Mucosa of stomach (tissue), 1 donor: ENCODE results near the gene PIK3R5.
"Not testable (repeated sequence)": the region's sequence is repeated elsewhere in the genome, so short reads cannot be mapped to it uniquely, and the experiment has no call there.

Experiments
- H3K27me3 ChIP-seq: one replicate; pipeline ENCODE4 v1.7.0; 2013; ENCODE audit warnings: mild to moderate bottlenecking, low read length; ENCODE audit not compliant: control insufficient read depth, insufficient read depth
- H3K36me3 ChIP-seq: one replicate; pipeline ENCODE4 v1.7.0; 2013; ENCODE audit warnings: low read length; ENCODE audit not compliant: control insufficient read depth, insufficient read depth
- H3K4me1 ChIP-seq: one replicate; pipeline ENCODE4 v1.7.0; 2013; ENCODE audit warnings: mild to moderate bottlenecking, low read length; ENCODE audit not compliant: control insufficient read depth, insufficient read depth
- H3K4me3 ChIP-seq: one replicate; pipeline ENCODE4 v1.7.0; 2013; ENCODE audit warnings: low read length
- H3K9ac ChIP-seq: one replicate; pipeline ENCODE4 v1.7.0; 2013; ENCODE audit warnings: mild to moderate bottlenecking, low read length, moderate library complexity
- H3K9me3 ChIP-seq: one replicate; pipeline ENCODE4 v1.7.0; 2013; ENCODE audit warnings: mild to moderate bottlenecking, low read length, moderate library complexity; ENCODE audit not compliant: control insufficient read depth
- donor health status: Pancreatic carcinoma.

The PIK3R5 gene

DNA sequence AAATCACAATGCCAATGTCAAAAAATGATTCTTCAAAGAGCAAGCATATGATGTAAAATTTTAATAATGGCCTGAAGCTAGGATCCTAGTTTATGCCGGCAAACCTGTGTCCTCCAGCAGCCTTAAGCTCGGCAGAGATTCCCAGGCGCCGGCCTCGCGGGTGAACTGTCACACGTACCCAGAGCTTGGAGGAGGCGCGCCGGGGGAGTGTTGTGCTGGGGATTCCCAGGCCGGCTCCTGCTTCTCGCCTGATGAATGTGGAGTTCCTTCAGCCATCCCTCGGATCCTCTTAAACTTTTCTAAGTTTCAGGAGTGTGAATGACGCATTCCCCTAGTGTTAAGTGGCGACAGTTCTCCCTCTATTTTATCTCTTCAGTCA, 36.7 kb upstream of the PIK3R5 start:
- no peaks in the 10 kb centered on the region for H3K9me3 ChIP-seq
- H3K36me3 ChIP-seq: no peaks in the 10 kb centered on the region
- H3K27me3 ChIP-seq: peaks cover 44% of the 10 kb centered on the region
- H3K4me3 ChIP-seq: no peak overlapping the region
- H3K4me1 ChIP-seq: peaks cover 13% of the 10 kb centered on the region
- H3K9ac ChIP-seq: no peak overlapping the region

- no peaks in the 10 kb centered on the region for H3K36me3 ChIP-seq
- H3K9me3 ChIP-seq: no peaks in the 10 kb centered on the region
- no peak overlapping the region for H3K4me3 ChIP-seq
- H3K27me3 ChIP-seq: peaks cover 43% of the 10 kb centered on the region
- H3K4me1 ChIP-seq: peaks cover 13% of the 10 kb centered on the region
- no peak overlapping the region for H3K9ac ChIP-seq
These were observed 36.1 kb upstream of the PIK3R5 start for GRCh38 chr17:9001559-9001958.

- H3K9ac ChIP-seq: no peak overlapping the region
- no peak overlapping the region for H3K4me3 ChIP-seq
- H3K4me1 ChIP-seq: peaks cover 8% of the 10 kb centered on the region
- H3K36me3 ChIP-seq: no peaks in the 10 kb centered on the region
- H3K27me3 ChIP-seq: peaks cover 14% of the 10 kb centered on the region
- no peaks in the 10 kb centered on the region for H3K9me3 ChIP-seq
These were observed 32.6 kb upstream of the PIK3R5 start for GRCh38 chr17:8997994-8998628.

DNA sequence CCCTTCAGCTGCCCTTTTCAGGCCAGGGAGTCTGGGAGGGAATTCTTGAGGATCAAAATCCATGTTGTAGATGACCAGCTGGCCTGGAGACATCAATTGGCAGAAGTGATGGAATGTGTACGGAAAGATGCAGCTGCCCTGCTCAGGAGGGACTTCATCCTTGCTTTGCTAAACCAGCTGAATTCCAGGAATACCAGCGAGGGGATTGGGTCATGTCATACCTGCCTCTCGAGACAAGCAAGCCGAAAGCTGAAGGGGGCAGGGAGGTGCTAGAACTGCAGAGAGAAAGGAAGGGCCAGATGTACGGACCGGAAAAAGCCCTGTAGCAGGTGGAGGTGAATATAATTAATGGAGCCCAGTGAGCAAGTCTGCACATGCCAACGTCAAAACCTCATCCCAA, 30.2 kb upstream of the PIK3R5 start:
- Histone ChIP-seq H3K4me1 (no peaks in the 10 kb centered on the region), H3K4me3 (no peak overlapping the region), H3K9me3 (no peaks in the 10 kb centered on the region), H3K36me3 (no peaks in the 10 kb centered on the region), H3K27me3 (peaks cover 4% of the 10 kb centered on the region), H3K9ac (no peak overlapping the region)

DNA sequence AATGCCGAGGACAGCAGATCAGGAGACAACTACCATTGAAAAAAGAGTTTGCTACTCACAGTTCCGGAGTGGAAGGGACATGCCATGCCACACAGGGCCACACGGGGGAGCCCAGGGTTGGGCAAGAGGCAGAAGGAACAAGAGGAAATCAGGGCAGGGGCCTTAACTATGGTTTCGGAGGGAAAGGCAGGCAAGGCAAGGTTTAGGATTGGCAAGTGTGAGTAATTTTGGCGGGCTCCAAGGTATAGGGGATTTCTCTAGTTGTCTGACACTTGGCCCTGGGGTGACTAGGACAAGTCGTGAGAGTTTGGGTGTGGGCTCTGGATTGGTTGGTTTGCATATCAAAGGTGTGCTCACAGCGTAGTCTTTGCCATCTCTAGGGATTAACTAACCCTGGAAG, 28.8 kb upstream of the PIK3R5 start:
- Histone ChIP-seq H3K9ac (no peak overlapping the region), H3K27me3 (no peaks in the 10 kb centered on the region)

DNA sequence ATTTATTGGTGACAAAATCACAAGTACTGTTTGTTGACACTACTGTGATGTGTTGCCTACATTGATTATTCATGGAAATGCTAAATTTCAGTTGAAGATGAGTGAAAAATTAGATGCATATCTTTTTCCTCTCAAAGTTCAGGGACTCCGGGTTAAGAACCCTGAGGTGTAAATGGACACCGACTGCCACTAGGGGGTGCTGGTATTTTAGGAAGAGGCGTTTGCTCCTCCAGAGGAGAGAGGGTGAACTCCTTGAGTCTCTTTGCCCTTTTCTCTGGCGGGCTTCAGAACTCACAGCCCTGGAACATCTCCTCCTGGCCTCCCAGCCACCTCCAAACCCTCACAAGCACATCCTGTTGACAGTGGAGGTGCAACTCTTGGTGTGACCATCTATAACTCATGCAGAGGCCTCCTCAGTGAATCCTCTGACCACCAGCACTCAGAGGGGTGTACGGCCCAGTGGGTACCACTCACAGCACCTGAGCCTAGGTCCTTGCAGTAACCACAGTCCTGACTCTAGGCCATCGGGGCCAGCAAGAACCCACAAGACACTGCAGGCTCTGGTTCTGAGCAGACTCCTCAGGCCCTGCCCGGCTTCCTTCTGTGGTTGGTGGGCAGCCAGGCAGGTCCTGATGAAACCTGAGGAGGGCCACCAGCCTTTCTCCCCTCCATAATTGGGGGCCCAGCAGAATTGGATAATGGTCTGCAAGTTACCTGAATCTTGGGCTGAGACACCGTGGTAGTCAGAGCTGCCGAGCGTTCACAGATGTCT, 26.2 kb upstream of the PIK3R5 start:
- Histone ChIP-seq H3K9ac (no peak overlapping the region), H3K36me3 (no peaks in the 10 kb centered on the region), H3K4me3 (no peak overlapping the region), H3K4me1 (no peaks in the 10 kb centered on the region), H3K9me3 (no peaks in the 10 kb centered on the region), H3K27me3 (no peaks in the 10 kb centered on the region)

More for the DNA sequence above, 28.8 kb upstream of the PIK3R5 start:
- Histone ChIP-seq H3K4me3 (no peak overlapping the region), H3K9me3 (no peaks in the 10 kb centered on the region), H3K4me1 (no peaks in the 10 kb centered on the region), H3K36me3 (no peaks in the 10 kb centered on the region)

GRCh38 chr17:8988263-8988935, 22.9 kb upstream of the PIK3R5 start:
- H3K9ac ChIP-seq, H3K4me3 ChIP-seq, H3K36me3 ChIP-seq, H3K4me1 ChIP-seq, H3K9me3 ChIP-seq, H3K27me3 ChIP-seq: not testable (repeated sequence)

GRCh38 chr17:8986295-8986694, 20.8 kb upstream of the PIK3R5 start:
- H3K27me3 ChIP-seq: no peaks in the 10 kb centered on the region
- H3K9me3 ChIP-seq: no peaks in the 10 kb centered on the region
- H3K36me3 ChIP-seq: no peaks in the 10 kb centered on the region
- no peaks in the 10 kb centered on the region for H3K4me1 ChIP-seq
- no peak overlapping the region for H3K9ac ChIP-seq
- H3K4me3 ChIP-seq: no peak overlapping the region

DNA sequence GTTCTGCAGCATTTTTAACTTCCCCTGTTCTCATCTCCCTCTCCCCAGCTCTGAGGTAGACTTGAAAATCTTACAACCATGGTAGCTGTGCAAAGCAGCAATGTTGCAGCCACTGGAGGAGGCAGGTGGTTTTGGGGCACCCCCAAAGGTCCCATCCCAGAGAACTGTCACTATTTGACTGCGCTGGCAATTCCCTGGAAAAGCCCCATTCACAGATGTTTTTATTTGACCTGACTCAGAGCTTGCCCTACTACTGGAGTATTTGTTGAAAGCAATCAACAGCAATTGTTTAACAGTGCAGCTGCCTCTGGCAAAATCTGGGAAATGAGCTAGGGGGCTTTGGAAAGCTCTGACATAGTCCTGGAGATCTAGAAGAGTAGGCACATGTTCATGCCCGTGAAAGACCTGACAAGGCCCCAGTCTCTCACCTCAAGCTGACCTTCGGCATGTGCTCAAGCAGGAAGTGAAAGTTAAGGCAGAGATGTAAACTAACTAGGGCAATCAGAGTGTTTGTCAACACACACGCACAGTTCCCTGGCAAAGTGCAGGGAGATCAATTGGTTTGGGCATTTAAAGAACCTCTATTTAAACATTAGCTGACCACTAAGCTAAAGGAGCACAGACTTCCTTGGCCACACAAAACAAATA, 19.7 kb upstream of the PIK3R5 start:
- no peaks in the 10 kb centered on the region for H3K4me1 ChIP-seq
- no peak overlapping the region for H3K4me3 ChIP-seq

DNA sequence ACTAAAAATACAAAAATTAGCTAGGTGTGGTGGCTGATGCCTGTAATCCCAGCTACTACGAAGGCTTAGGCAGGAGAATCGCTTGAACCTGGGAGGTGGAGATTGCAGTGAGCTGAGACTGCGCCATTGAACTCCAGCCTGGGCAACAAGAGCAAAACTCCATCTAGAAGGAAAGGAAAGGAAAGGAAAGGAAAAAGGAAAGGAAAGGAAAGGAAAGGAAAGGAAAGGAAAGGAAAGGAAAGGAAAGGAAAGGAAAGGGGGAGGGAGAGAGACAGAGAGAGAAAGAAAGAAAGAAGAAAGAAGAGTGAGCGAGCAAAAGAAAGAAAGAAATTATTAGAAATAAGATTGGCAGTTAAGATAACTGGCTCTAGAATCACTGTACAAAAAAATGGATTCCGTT, 18.7 kb upstream of the PIK3R5 start:
- H3K27me3 ChIP-seq, H3K9ac ChIP-seq, H3K4me1 ChIP-seq, H3K9me3 ChIP-seq, H3K4me3 ChIP-seq, H3K36me3 ChIP-seq: not testable (repeated sequence)

More for the DNA sequence above, 19.7 kb upstream of the PIK3R5 start:
- H3K9ac ChIP-seq: no peak overlapping the region
- no peaks in the 10 kb centered on the region for H3K27me3 ChIP-seq
- H3K36me3 ChIP-seq: no peaks in the 10 kb centered on the region
- no peaks in the 10 kb centered on the region for H3K9me3 ChIP-seq

GRCh38 chr17:8981443-8981842, 15.9 kb upstream of the PIK3R5 start:
- no peaks in the 10 kb centered on the region for H3K4me1 ChIP-seq
- no peak overlapping the region for H3K9ac ChIP-seq
- H3K27me3 ChIP-seq: no peaks in the 10 kb centered on the region
- H3K36me3 ChIP-seq: no peaks in the 10 kb centered on the region
- no peak overlapping the region for H3K4me3 ChIP-seq
- no peaks in the 10 kb centered on the region for H3K9me3 ChIP-seq

DNA sequence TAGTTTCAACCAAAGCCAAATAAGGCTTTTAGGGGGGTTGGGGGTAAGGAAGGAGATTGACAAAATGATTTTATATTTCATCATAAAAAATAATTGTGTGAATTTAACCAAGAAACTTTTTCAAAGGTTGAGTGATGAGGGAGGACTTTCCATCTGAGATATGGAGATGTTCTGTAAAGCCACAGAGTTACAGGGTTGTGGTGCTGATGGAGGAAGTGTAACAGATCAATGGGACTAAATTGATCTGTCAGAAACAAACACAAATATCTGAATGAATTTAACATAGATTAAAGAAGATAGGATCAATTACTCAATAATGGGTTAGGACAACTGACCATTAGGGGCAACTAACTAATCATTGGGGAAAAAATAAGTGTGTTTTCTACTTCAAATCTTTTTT, 14.2 kb upstream of the PIK3R5 start:
- Histone ChIP-seq H3K36me3 (no peaks in the 10 kb centered on the region), H3K4me1 (no peaks in the 10 kb centered on the region), H3K9ac (no peak overlapping the region), H3K4me3 (no peak overlapping the region), H3K9me3 (no peaks in the 10 kb centered on the region), H3K27me3 (no peaks in the 10 kb centered on the region)
